HCT116 (cell line): ENCODE measurements around the gene PHYHIPL. TPM values are rescaled to one million over a fixed set of nuclear protein-coding genes. Genes with fewer than 3 reads are reported as not detected.

Source experiments
- ATAC-seq: fragments of 200-7000 bp; cut with Tn5 transposase; 2 replicates; pipeline ENCODE4 v1.9.1; 2020; ENCODE audit warnings: mild to moderate bottlenecking, moderate library complexity
- BruUV-seq: library from RNA; stranded (reverse); fragments of 400-500 nt; replicated peaks from 2 replicates; lab custom pipeline; 2021; lab: Mats Ljungman, UMichigan
- CTCF ChIA-PET: fragments of 300-600 bp; sonication (Branson Sonifier 250); formaldehyde crosslinking; loops from one replicate; lab custom pipeline; 2021; ENCODE audit warnings: antibody characterized with exemption; lab: Charles Lee
- POLR2A ChIA-PET: fragments of 300-600, 350-600 bp; sonication (Branson Sonifier 250); formaldehyde crosslinking; loops from one replicate; lab custom pipeline; 2021; ENCODE audit warnings: antibody characterized with exemption; lab: Charles Lee
- RAD21 ChIA-PET, 2 experiments: fragments of 300-600 bp; sonication (Branson Sonifier 250); formaldehyde crosslinking; loops; one replicate each; lab custom pipeline; 2023; ENCODE audit warnings: low total read pairs in 2 of 2; ENCODE audit not compliant: uncharacterized antibody in 2 of 2, unreplicated experiment in 2 of 2, low non-redundant PET in 1 of 2; lab: Charles Lee
- DNase-seq: peaks from one replicate; pipeline ENCODE4 v3.0.0-alpha.2; 2010; ENCODE audit warnings: low read depth, low spot score
- H2AFZ ChIP-seq: fragments of 200-600 bp; shearing (Covaris generic), sonication (generic); 2 replicates; pipeline ENCODE4 v1.6.1; 2017; ENCODE audit warnings: low read depth, mixed run types, mixed read lengths, antibody characterized with exemption, low read length; ENCODE audit not compliant: poor library complexity, severe bottlenecking
- H3K27ac ChIP-seq: 2 replicates; pipeline ENCODE4 v1.5.1; 2012; ENCODE audit warnings: low read depth, low read length
- H3K27me3 ChIP-seq: fragments of 200-600 bp; sonication (generic); 2 replicates; pipeline ENCODE4 v1.6.1; 2016; ENCODE audit warnings: mixed run types, low read length, mixed read lengths; ENCODE audit not compliant: insufficient read depth
- H3K36me3 ChIP-seq, 2 experiments: fragments of 200-500 bp in 1 of 2; fragments of 200-600 bp in 1 of 2; sonication (Bioruptor generic) in 1 of 2; sonication (generic) in 1 of 2; 2 replicates each; pipeline versions ENCODE4 v1.5.1 to v1.6.1; 2014 to 2016; ENCODE audit warnings: low read length in 2 of 2, inconsistent platforms in 1 of 2, mixed read lengths in 1 of 2, mixed run types in 1 of 2; ENCODE audit not compliant: insufficient read depth in 2 of 2, control insufficient read depth in 1 of 2
- H3K4me1 ChIP-seq, 2 experiments: fragments of 200-600 bp in 1 of 2; sonication (generic) in 1 of 2; 2 replicates each; pipeline versions ENCODE4 v1.5.1 to v1.6.1; 2012 to 2017; ENCODE audit warnings: low read length in 2 of 2, inconsistent platforms in 1 of 2, mild to moderate bottlenecking in 1 of 2, mixed read lengths in 1 of 2, mixed run types in 1 of 2, moderate library complexity in 1 of 2; ENCODE audit not compliant: insufficient read depth in 2 of 2, control insufficient read depth in 1 of 2
- H3K4me2 ChIP-seq: fragments of 200-600 bp; sonication (generic); 2 replicates; pipeline ENCODE4 v1.6.1; 2017; ENCODE audit warnings: mixed run types, low read length, mixed read lengths
- H3K4me3 ChIP-seq, 2 experiments: fragments of 200-600 bp in 1 of 2; sonication (generic) in 1 of 2; replicated peaks in 1 of 2; 2 replicates each; pipeline ENCODE4 v1.5.1; 2011 to 2016; ENCODE audit warnings: low read length in 2 of 2, control low read depth in 1 of 2, low read depth in 1 of 2, mild to moderate bottlenecking in 1 of 2, mixed read lengths in 1 of 2, mixed run types in 1 of 2
- H3K79me2 ChIP-seq: fragments of 200-600 bp; sonication (generic); 2 replicates; pipeline ENCODE4 v1.6.1; 2017; ENCODE audit warnings: mild to moderate bottlenecking, mixed run types, low read length, moderate library complexity, mixed read lengths; ENCODE audit not compliant: insufficient read depth
- H3K9ac ChIP-seq: fragments of 200-600 bp; sonication (generic); 2 replicates; pipeline ENCODE4 v1.6.1; 2016; ENCODE audit warnings: low read length, mixed read lengths
- H3K9me2 ChIP-seq: fragments of 200-600 bp; sonication (generic), shearing (Covaris generic); 2 replicates; pipeline ENCODE4 v1.6.1; 2017; ENCODE audit warnings: mixed run types, mild to moderate bottlenecking, moderate library complexity; ENCODE audit not compliant: insufficient read depth
- H3K9me3 ChIP-seq, 2 experiments: fragments of 200-500 bp in 1 of 2; fragments of 200-600 bp in 1 of 2; sonication (Bioruptor generic) in 1 of 2; sonication (generic) in 1 of 2; 2 replicates each; pipeline ENCODE4 v1.6.1; 2014 to 2017; ENCODE audit warnings: low read length in 2 of 2, mixed read lengths in 2 of 2, inconsistent platforms in 1 of 2, low read depth in 1 of 2, mild to moderate bottlenecking in 1 of 2, mixed run types in 1 of 2, moderate library complexity in 1 of 2; ENCODE audit not compliant: control insufficient read depth in 1 of 2, insufficient read depth in 1 of 2
- H4K20me1 ChIP-seq: fragments of 200-600 bp; sonication (generic), shearing (Covaris generic); 2 replicates; pipeline ENCODE4 v1.6.1; 2017; ENCODE audit warnings: mixed run types, mild to moderate bottlenecking, moderate library complexity; ENCODE audit not compliant: insufficient read depth
- CEBPB ChIP-seq: IDR thresholded peaks from 2 replicates; pipeline ENCODE4 v1.6.1; 2012; ENCODE audit warnings: low read depth
- EGR1 ChIP-seq: IDR thresholded peaks from 2 replicates; pipeline ENCODE4 v1.6.1; 2012; ENCODE audit warnings: low read depth
- ELF1 ChIP-seq: IDR thresholded peaks from 2 replicates; pipeline ENCODE4 v1.6.1; 2012; ENCODE audit warnings: low read depth, borderline replicate concordance
- EZH2 ChIP-seq: fragments of 200-600 bp; sonication (generic); IDR thresholded peaks from 2 replicates; pipeline ENCODE4 v1.6.1; 2017; ENCODE audit warnings: antibody characterized with exemption, mixed run types
- EZH2phosphoT487 ChIP-seq: fragments of 200-600 bp; IDR thresholded peaks from 2 replicates; pipeline ENCODE4 v1.6.1; 2018; ENCODE audit warnings: antibody characterized with exemption, borderline replicate concordance
- JUND ChIP-seq: IDR thresholded peaks from 2 replicates; pipeline ENCODE4 v1.6.1; 2012
- RAD21 ChIP-seq: IDR thresholded peaks from 2 replicates; pipeline ENCODE4 v1.6.1; 2012; ENCODE audit warnings: low read depth, mild to moderate bottlenecking
- REST ChIP-seq: IDR thresholded peaks from 2 replicates; pipeline ENCODE4 v1.6.1; 2012; ENCODE audit warnings: low read depth
- SIN3A ChIP-seq: IDR thresholded peaks from 2 replicates; pipeline ENCODE4 v1.6.1; 2012; ENCODE audit warnings: low read depth
- SP1 ChIP-seq: IDR thresholded peaks from 2 replicates; pipeline ENCODE4 v1.6.1; 2012; ENCODE audit warnings: low read depth
- SRF ChIP-seq: IDR thresholded peaks from 2 replicates; pipeline ENCODE4 v1.6.1; 2012; ENCODE audit warnings: low read depth
- TCF7L2 ChIP-seq: IDR thresholded peaks from 2 replicates; pipeline ENCODE4 v1.7.0; 2011; ENCODE audit warnings: borderline replicate concordance, inconsistent platforms; ENCODE audit not compliant: insufficient read depth, insufficient read length; ENCODE audit errors: extremely low read depth
- YY1 ChIP-seq: IDR thresholded peaks from 2 replicates; pipeline ENCODE4 v1.6.1; 2011; ENCODE audit warnings: low read length, low read depth, moderate library complexity, mild to moderate bottlenecking; ENCODE audit not compliant: insufficient replicate concordance; ENCODE audit errors: extremely low read depth
- ZBTB33 ChIP-seq: IDR thresholded peaks from 2 replicates; pipeline ENCODE4 v1.6.1; 2011; ENCODE audit warnings: mild to moderate bottlenecking, low read length, moderate library complexity; ENCODE audit not compliant: insufficient replicate concordance; ENCODE audit errors: extremely low read depth
- ZNF274 ChIP-seq: fragments of 200-500 bp; sonication (Bioruptor generic); IDR thresholded peaks from 2 replicates; pipeline ENCODE4 v1.6.1; 2014; ENCODE audit warnings: mild to moderate bottlenecking, low read depth, low read length, inconsistent platforms
- intact Hi-C: fragments of 100-400 bp; cut with micrococcal nuclease; formaldehyde crosslinking; loops from 2 replicates; pipeline ENCODE4 v1.10.0; 2022
- total RNA-seq: library from RNA; stranded (reverse); gene quantifications from one replicate; pipeline ENCODE4 v1.2.1, GENCODE V29; 2021; ENCODE audit not compliant: unreplicated experiment
- TF ChIP-seq, protein P1 (sequence below), 3 experiments: fragments of 200-600 bp in 1 of 3; sonication (generic) in 1 of 3; IDR thresholded peaks in 2 of 3; conservative IDR thresholded peaks in 1 of 3; 2 replicates each; pipeline ENCODE4 v1.5.1; 2012 to 2017; ENCODE audit warnings: low read depth in 2 of 3, low read length in 2 of 3, antibody characterized with exemption in 1 of 3, borderline replicate concordance in 1 of 3, control low read depth in 1 of 3, mild to moderate bottlenecking in 1 of 3, mixed read lengths in 1 of 3, mixed run types in 1 of 3, moderate library complexity in 1 of 3; ENCODE audit not compliant: insufficient read depth in 1 of 3
- TF ChIP-seq, protein P2 (sequence below): IDR thresholded peaks from 2 replicates; pipeline ENCODE4 v1.6.1; 2012
- TF ChIP-seq, protein P3 (sequence below): IDR thresholded peaks from 2 replicates; pipeline ENCODE4 v1.6.1; 2012

PHYHIPL gene
- total RNA-seq, 1 experiment from 2014 or later, result not detected

DNA sequence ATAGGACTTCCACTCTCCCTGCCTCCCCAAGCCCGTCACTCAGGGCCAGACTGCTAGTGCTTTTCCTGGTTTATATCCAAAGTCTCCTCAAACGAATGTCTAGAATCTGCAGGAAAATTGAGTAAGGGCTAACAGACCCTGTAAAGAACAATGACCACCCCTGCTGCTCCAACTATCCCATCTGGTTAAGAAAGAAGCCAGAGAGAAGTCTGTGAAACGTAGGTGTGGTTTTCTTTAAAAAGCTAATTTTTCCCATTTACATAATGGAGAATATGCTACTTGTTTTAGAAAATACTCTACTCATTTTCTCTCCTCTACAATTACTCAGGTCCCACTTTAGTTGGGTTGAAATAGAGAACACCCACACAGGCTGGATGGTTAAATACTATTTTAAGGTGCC is 113.4 kb downstream of the PHYHIPL start:
- H3K79me2 ChIP-seq, result no peaks in the 10 kb centered on the region
- no peak overlapping the region for H3K4me3 ChIP-seq
- H2AFZ ChIP-seq, result no peak overlapping the region
- H3K9me3 ChIP-seq, result no peaks in the 10 kb centered on the region
- RAD21 ChIA-PET, result no interaction called here
- no peaks in the 10 kb centered on the region for H3K4me1 ChIP-seq
- DNase-seq (no peak), ATAC-seq (no peak)
- no peak overlapping the region for H3K27ac ChIP-seq
- peaks cover 16% of the 10 kb centered on the region; the same call in 1 of the 2 replicates for H3K27me3 ChIP-seq
- TF ChIP-seq ELF1, result no peak
- TF ChIP-seq TCF7L2, result no peak
- TF ChIP-seq EZH2, result no peak
- TF ChIP-seq SP1, result no peak
- no peak for TF ChIP-seq EGR1
- TF ChIP-seq JUND, result no peak
- no peak for TF ChIP-seq REST
- TF ChIP-seq SRF, result no peak
- TF ChIP-seq, protein P1, sequence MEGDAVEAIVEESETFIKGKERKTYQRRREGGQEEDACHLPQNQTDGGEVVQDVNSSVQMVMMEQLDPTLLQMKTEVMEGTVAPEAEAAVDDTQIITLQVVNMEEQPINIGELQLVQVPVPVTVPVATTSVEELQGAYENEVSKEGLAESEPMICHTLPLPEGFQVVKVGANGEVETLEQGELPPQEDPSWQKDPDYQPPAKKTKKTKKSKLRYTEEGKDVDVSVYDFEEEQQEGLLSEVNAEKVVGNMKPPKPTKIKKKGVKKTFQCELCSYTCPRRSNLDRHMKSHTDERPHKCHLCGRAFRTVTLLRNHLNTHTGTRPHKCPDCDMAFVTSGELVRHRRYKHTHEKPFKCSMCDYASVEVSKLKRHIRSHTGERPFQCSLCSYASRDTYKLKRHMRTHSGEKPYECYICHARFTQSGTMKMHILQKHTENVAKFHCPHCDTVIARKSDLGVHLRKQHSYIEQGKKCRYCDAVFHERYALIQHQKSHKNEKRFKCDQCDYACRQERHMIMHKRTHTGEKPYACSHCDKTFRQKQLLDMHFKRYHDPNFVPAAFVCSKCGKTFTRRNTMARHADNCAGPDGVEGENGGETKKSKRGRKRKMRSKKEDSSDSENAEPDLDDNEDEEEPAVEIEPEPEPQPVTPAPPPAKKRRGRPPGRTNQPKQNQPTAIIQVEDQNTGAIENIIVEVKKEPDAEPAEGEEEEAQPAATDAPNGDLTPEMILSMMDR (IDR thresholded peaks at IDR 0.05 in 2 of 3, conservative IDR thresholded peaks at IDR 0.05 in 1 of 3; ENCODE audit: borderline replicate concordance in 1 of 3, insufficient read depth in 1 of 3, low read depth in 2 of 3, low read length in 2 of 3), result no peak
- TF ChIP-seq ZNF274, result no peak
- no peak for TF ChIP-seq RAD21
- TF ChIP-seq ZBTB33, result no peak
- TF ChIP-seq EZH2phosphoT487, result no peak
- TF ChIP-seq, protein P2, sequence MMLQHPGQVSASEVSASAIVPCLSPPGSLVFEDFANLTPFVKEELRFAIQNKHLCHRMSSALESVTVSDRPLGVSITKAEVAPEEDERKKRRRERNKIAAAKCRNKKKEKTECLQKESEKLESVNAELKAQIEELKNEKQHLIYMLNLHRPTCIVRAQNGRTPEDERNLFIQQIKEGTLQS, result no peak
- no peak for TF ChIP-seq CEBPB
- no peak for TF ChIP-seq YY1
- no peak for TF ChIP-seq SIN3A
- TF ChIP-seq, protein P3, sequence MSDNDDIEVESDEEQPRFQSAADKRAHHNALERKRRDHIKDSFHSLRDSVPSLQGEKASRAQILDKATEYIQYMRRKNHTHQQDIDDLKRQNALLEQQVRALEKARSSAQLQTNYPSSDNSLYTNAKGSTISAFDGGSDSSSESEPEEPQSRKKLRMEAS, result no peak
- H3K4me2 ChIP-seq, result no peak overlapping the region
- H3K36me3 ChIP-seq, result no peaks in the 10 kb centered on the region
- no peak overlapping the region for H3K9ac ChIP-seq
- no peaks in the 10 kb centered on the region for H3K9me2 ChIP-seq
- POLR2A ChIA-PET, result no interaction called here
- BruUV-seq, result no TSS peak
- intact Hi-C loops, result no loop called here
- no peaks in the 10 kb centered on the region for H4K20me1 ChIP-seq
- CTCF ChIA-PET, result interaction anchor here (1.1 kb wide), 1 partner anchor 291 kb away, joined by 3 read pairs; no protein-coding TSS in a partner anchor
